Endothelial cell (in vitro differentiated cells): ENCODE data around the gene RNF41. TPM values are rescaled to one million over a fixed set of nuclear protein-coding genes. Genes with fewer than 3 reads are reported as not detected.

Experiments used
- DNase-seq: peaks from one replicate; pipeline ENCODE4 v3.0.0; 2021; ENCODE audit warnings: low spot score
- H3K27ac Mint-ChIP-seq: one replicate; pipeline ENCODE4 v1.8.0; 2021; ENCODE audit warnings: mixed read lengths, inconsistent platforms; ENCODE audit not compliant: unreplicated experiment
- H3K27me3 Mint-ChIP-seq: one replicate; pipeline ENCODE4 v1.8.0; 2021; ENCODE audit warnings: mild to moderate bottlenecking, moderate library complexity, mixed read lengths, inconsistent platforms; ENCODE audit not compliant: unreplicated experiment
- H3K36me3 Mint-ChIP-seq: one replicate; pipeline ENCODE4 v1.8.0; 2021; ENCODE audit warnings: mild to moderate bottlenecking, low read depth, mixed read lengths, inconsistent platforms; ENCODE audit not compliant: unreplicated experiment
- H3K4me1 Mint-ChIP-seq: one replicate; pipeline ENCODE4 v1.8.0; 2021; ENCODE audit warnings: mild to moderate bottlenecking, mixed read lengths, inconsistent platforms; ENCODE audit not compliant: unreplicated experiment
- H3K4me3 Mint-ChIP-seq: one replicate; pipeline ENCODE4 v1.8.0; 2021; ENCODE audit warnings: mild to moderate bottlenecking, mixed read lengths, inconsistent platforms; ENCODE audit not compliant: unreplicated experiment
- H3K9me3 Mint-ChIP-seq: one replicate; pipeline ENCODE4 v1.8.0; 2021; ENCODE audit warnings: mixed read lengths, inconsistent platforms; ENCODE audit not compliant: unreplicated experiment
- total RNA-seq: library from RNA; stranded (reverse); fragmentation: NEBNext Ultra II Directional; extraction: Animal tissue kit (Norgen Biotek cat#: 25700); gene quantifications from one replicate; pipeline ENCODE4 v1.2.1, GENCODE V29; 2021; ENCODE audit not compliant: unreplicated experiment
- TF ChIP-seq, protein P1 (sequence below): fragments of 200-600 bp; sonication (generic); IDR thresholded peaks from one replicate; pipeline ENCODE4 v1.5.0; 2021; ENCODE audit warnings: antibody characterized with exemption; ENCODE audit not compliant: unreplicated experiment

Gene RNF41
- total RNA-seq, 1 donor from 2014 or later = 55.5 TPM

DNA sequence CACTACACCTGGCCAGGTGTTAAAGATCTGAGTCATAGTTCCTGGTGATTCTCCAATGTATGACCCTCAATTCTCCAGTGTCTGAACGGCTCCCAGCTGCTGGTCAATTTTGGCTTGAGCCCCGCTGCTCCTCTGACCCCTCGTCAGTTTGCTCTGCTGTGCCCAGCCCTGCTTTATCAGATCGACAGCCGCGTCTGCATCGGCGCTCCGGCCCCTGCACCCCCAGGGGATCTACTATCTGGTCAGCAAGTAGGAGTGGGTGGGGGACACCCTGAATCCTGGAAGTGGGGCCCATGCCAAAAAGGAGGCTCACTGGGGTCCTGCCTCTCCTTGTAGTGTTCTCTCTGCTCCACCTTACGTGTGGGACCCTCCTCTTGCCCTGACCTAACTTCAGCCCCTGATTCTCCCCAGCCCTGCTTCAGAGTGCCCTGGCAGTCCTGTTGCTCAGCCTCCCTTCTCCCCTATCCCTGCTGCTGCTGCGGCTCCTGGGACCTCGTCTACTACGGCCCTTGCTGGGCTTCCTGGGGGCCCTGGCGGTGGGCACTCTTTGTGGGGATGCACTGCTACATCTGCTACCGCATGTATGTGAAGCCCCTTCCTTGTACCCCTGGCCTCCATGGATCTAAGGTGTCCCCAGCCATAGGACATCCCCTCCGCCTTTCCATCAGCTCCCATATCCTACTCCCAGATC, 13.2 kb upstream of the RNF41 start:
- DNase-seq = no peak

DNA sequence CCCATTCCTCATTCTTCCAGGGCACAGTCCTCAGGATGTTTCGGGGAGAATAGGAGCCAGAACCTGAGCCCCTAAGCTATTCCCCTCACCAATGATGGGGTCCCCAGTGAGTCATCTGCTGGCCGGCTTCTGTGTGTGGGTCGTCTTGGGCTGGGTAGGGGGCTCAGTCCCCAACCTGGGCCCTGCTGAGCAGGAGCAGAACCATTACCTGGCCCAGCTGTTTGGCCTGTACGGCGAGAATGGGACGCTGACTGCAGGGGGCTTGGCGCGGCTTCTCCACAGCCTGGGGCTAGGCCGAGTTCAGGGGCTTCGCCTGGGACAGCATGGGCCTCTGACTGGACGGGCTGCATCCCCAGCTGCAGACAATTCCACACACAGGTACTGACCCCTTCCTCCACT, 9.5 kb upstream of the RNF41 start:
- Mint-ChIP-seq H3K36me3 (peaks cover 3% of the 10 kb centered on the region), H3K27me3 (peaks cover 8% of the 10 kb centered on the region), H3K4me1 (no peaks in the 10 kb centered on the region), H3K27ac (no peak overlapping the region), H3K9me3 (no peaks in the 10 kb centered on the region), H3K4me3 (no peak overlapping the region)
- TF ChIP-seq, protein P1, sequence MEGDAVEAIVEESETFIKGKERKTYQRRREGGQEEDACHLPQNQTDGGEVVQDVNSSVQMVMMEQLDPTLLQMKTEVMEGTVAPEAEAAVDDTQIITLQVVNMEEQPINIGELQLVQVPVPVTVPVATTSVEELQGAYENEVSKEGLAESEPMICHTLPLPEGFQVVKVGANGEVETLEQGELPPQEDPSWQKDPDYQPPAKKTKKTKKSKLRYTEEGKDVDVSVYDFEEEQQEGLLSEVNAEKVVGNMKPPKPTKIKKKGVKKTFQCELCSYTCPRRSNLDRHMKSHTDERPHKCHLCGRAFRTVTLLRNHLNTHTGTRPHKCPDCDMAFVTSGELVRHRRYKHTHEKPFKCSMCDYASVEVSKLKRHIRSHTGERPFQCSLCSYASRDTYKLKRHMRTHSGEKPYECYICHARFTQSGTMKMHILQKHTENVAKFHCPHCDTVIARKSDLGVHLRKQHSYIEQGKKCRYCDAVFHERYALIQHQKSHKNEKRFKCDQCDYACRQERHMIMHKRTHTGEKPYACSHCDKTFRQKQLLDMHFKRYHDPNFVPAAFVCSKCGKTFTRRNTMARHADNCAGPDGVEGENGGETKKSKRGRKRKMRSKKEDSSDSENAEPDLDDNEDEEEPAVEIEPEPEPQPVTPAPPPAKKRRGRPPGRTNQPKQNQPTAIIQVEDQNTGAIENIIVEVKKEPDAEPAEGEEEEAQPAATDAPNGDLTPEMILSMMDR = no peak
- DNase-seq = no peak

More for the DNA sequence above, 13.2 kb upstream of the RNF41 start:
- Mint-ChIP-seq H3K27ac (no peak overlapping the region), H3K9me3 (no peaks in the 10 kb centered on the region), H3K4me1 (no peaks in the 10 kb centered on the region), H3K36me3 (peaks cover 6% of the 10 kb centered on the region), H3K27me3 (peaks cover 12% of the 10 kb centered on the region), H3K4me3 (no peak overlapping the region)
- TF ChIP-seq, protein P1 = no peak

DNA sequence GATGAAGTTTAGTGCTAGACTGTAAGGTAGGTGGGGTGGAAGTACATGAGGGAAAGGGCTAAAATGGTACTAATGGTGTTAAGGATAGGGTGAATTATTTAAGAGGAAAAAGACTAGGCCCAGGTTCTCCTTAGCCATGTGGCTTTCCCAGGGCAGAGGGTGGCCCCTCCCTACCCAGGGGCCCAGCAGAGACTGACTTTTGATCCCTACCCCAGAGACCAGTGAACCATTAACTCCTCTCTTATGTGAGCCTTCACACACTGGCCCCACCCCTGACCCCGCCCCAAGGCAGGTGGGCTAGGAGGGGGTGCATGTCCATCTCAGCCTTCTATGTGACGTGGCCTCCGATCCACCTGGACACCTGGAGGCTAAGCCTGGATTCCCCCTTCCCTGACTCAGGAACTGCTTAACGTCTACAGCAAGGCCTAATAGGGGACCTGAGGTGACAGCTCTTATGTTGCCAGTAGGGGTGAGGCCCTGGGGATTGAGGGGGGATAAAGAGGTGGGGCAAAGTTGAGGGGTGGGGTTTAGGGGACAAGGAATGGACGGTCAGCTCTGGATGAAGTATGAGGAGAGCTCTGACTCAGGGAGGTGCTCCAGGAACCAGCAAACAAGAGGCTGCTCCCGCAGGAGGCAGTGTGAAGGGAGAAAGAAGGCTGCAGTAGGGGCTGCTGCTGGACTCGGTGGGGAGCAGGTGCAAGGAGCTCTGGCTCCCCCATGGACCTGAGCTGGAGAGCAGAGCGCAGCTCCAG, 8.9 kb upstream of the RNF41 start:
- no peak overlapping the region for H3K27ac Mint-ChIP-seq

DNA sequence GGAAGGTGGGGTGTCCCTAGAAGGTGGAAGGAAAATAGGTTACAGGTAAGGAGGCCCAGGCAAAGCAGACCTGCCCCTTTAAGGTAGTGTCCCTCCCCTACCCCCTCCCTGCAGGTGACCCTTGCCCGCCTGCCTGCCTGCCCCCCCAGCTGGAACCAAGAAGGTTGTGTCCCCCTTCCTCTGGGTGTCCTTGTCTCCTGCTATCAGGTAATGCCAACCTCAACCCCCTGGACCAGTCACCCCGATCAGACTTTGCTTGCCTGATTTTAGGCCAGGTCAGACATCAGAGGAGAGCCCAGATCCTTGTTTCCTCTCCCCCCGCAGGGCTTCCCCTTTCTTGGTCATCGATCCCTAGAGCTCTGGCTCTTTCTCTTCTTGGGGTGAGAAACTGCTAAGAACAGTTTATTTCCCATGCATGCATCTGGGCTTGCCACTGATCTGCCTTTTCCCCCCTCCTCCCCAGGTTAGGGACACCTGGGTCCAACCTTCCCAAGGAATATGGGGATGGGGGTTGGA, 8.3 kb upstream of the RNF41 start, which contains the start of gene SLC39A5:
SLC39A5 (plus strand) TSS at position 136 of the 516 bp plus-strand sequence. CDS start 1,224 bp downstream, outside the sequence.
- Mint-ChIP-seq H3K27me3 (peaks cover 8% of the 10 kb centered on the region), H3K4me3 (no peak within 1 kb of the TSS), H3K27ac (no peak within 1 kb of the TSS), H3K9me3 (no peaks in the 10 kb centered on the region), H3K36me3 (peaks cover 4% of the 10 kb centered on the region), H3K4me1 (peaks cover 6% of the 10 kb centered on the region)
- no peak for DNase-seq
- TF ChIP-seq, protein P1 = no peak

More for the DNA sequence above, 8.9 kb upstream of the RNF41 start:
- no peak overlapping the region for H3K4me3 Mint-ChIP-seq
- H3K36me3 Mint-ChIP-seq = peaks cover 4% of the 10 kb centered on the region
- no peaks in the 10 kb centered on the region for H3K4me1 Mint-ChIP-seq
- H3K27me3 Mint-ChIP-seq = peaks cover 8% of the 10 kb centered on the region
- TF ChIP-seq, protein P1 = no peak
- no peak for DNase-seq
- no peaks in the 10 kb centered on the region for H3K9me3 Mint-ChIP-seq
